ENCODE results near the gene GJC1. TPM values are rescaled to one million over a fixed set of nuclear protein-coding genes. Genes with fewer than 3 reads are reported as not detected.

The GJC1 gene
- total RNA-seq, 1 donor = 10.5 TPM

- H3K27ac ChIP-seq (ENCODE audit: low read depth, low read length) = peak overlapping the region; percentile 89
- no peak overlapping the region for H3K4me2 ChIP-seq (ENCODE audit: insufficient read depth, low read length)
- H3K9me3 ChIP-seq (ENCODE audit: low read depth, low read length) = no peaks in the 10 kb centered on the region
- H3K79me2 ChIP-seq (ENCODE audit: insufficient read depth, low read length) = peaks cover 7% of the 10 kb centered on the region
- no peak for TF ChIP-seq CTCF (IDR thresholded peaks at IDR 0.05; ENCODE audit: extremely low read depth, low read depth, low read length)
- peaks cover 10% of the 10 kb centered on the region for H3K36me3 ChIP-seq (ENCODE audit: insufficient read depth, low read length)
- DNase-seq (ENCODE audit: insufficient read length, low spot score, missing footprints) = no peak
- H2AFZ ChIP-seq (ENCODE audit: low read length) = no peak overlapping the region
- no peaks in the 10 kb centered on the region for H4K20me1 ChIP-seq (ENCODE audit: insufficient read depth, low read length)
- H3K27me3 ChIP-seq (ENCODE audit: insufficient read depth, low read length) = no peaks in the 10 kb centered on the region
- H3K4me3 ChIP-seq (ENCODE audit: insufficient read depth, low read length) = no peak overlapping the region
- H3K4me1 ChIP-seq (ENCODE audit: insufficient read depth, low read length) = peaks cover 22% of the 10 kb centered on the region
Observed at GRCh38 chr17:44795928-44796327, 34.2 kb downstream of the GJC1 start.

GRCh38 chr17:44795421-44795820 lies 34.7 kb downstream of the GJC1 start:
- H2AFZ ChIP-seq (ENCODE audit: low read length) = peak overlapping the region; percentile 40
- DNase-seq (ENCODE audit: insufficient read length, low spot score, missing footprints) = no peak
- TF ChIP-seq CTCF (IDR thresholded peaks at IDR 0.05; ENCODE audit: extremely low read depth, low read depth, low read length) = no peak
- H3K36me3 ChIP-seq (ENCODE audit: insufficient read depth, low read length) = peaks cover 10% of the 10 kb centered on the region
- H3K4me3 ChIP-seq (ENCODE audit: insufficient read depth, low read length) = no peak overlapping the region
- H3K4me2 ChIP-seq (ENCODE audit: insufficient read depth, low read length) = peak overlapping the region; percentile 56
- no peaks in the 10 kb centered on the region for H4K20me1 ChIP-seq (ENCODE audit: insufficient read depth, low read length)
- peaks cover 22% of the 10 kb centered on the region for H3K4me1 ChIP-seq (ENCODE audit: insufficient read depth, low read length)
- H3K27ac ChIP-seq (ENCODE audit: low read depth, low read length) = peak overlapping the region; percentile 89
- H3K27me3 ChIP-seq (ENCODE audit: insufficient read depth, low read length) = no peaks in the 10 kb centered on the region
- no peaks in the 10 kb centered on the region for H3K9me3 ChIP-seq (ENCODE audit: low read depth, low read length)
- peaks cover 4% of the 10 kb centered on the region for H3K79me2 ChIP-seq (ENCODE audit: insufficient read depth, low read length)

GRCh38 chr17:44794851-44795413 lies 35.2 kb downstream of the GJC1 start:
- Histone ChIP-seq H3K4me3 (ENCODE audit: insufficient read depth, low read length) (no peak overlapping the region), H3K27ac (ENCODE audit: low read depth, low read length) (peak overlapping the region; percentile 89), H3K79me2 (ENCODE audit: insufficient read depth, low read length) (peaks cover 4% of the 10 kb centered on the region), H3K9me3 (ENCODE audit: low read depth, low read length) (no peaks in the 10 kb centered on the region), H3K4me2 (ENCODE audit: insufficient read depth, low read length) (peak overlapping the region; percentile 56), H2AFZ (ENCODE audit: low read length) (peak overlapping the region; percentile 62), H3K27me3 (ENCODE audit: insufficient read depth, low read length) (no peaks in the 10 kb centered on the region), H4K20me1 (ENCODE audit: insufficient read depth, low read length) (no peaks in the 10 kb centered on the region), H3K4me1 (ENCODE audit: insufficient read depth, low read length) (peaks cover 22% of the 10 kb centered on the region), H3K36me3 (ENCODE audit: insufficient read depth, low read length) (peaks cover 10% of the 10 kb centered on the region)
- TF ChIP-seq CTCF (IDR thresholded peaks at IDR 0.05; ENCODE audit: extremely low read depth, low read depth, low read length) = no peak
- DNase-seq (ENCODE audit: insufficient read length, low spot score, missing footprints) = peak; percentile 75

- no peak overlapping the region for H3K4me3 ChIP-seq (ENCODE audit: insufficient read depth, low read length)
- H4K20me1 ChIP-seq (ENCODE audit: insufficient read depth, low read length) = no peaks in the 10 kb centered on the region
- H3K4me1 ChIP-seq (ENCODE audit: insufficient read depth, low read length) = peaks cover 22% of the 10 kb centered on the region
- H3K79me2 ChIP-seq (ENCODE audit: insufficient read depth, low read length) = no peaks in the 10 kb centered on the region
- no peaks in the 10 kb centered on the region for H3K27me3 ChIP-seq (ENCODE audit: insufficient read depth, low read length)
- H2AFZ ChIP-seq (ENCODE audit: low read length) = peak overlapping the region; percentile 62
- peaks cover 10% of the 10 kb centered on the region for H3K36me3 ChIP-seq (ENCODE audit: insufficient read depth, low read length)
- H3K27ac ChIP-seq (ENCODE audit: low read depth, low read length) = peak overlapping the region; percentile 89
- DNase-seq (ENCODE audit: insufficient read length, low spot score, missing footprints) = no peak
- no peaks in the 10 kb centered on the region for H3K9me3 ChIP-seq (ENCODE audit: low read depth, low read length)
- H3K4me2 ChIP-seq (ENCODE audit: insufficient read depth, low read length) = peak overlapping the region; percentile 14
- no peak for TF ChIP-seq CTCF (IDR thresholded peaks at IDR 0.05; ENCODE audit: extremely low read depth, low read depth, low read length)
Observed at GRCh38 chr17:44793885-44794842, 35.9 kb downstream of the GJC1 start.
